PC-3 (cell line): ENCODE results near the gene TRIM31. TPM values are rescaled to one million over a fixed set of nuclear protein-coding genes. Genes with fewer than 3 reads are reported as not detected.

Source experiments
- ATAC-seq: fragments of 200-7000 bp; cut with Tn5 transposase; 2 replicates; pipeline ENCODE4 v1.9.1; 2020; ENCODE audit warnings: mild to moderate bottlenecking, moderate library complexity
- BruUV-seq: library from RNA; stranded (reverse); fragments of 400-500 nt; replicated peaks from 2 replicates; lab custom pipeline; 2021; lab: Mats Ljungman, UMichigan
- CTCF ChIA-PET: fragments of 300-600 bp; sonication (Branson Sonifier 250); formaldehyde crosslinking; loops from one replicate; lab custom pipeline; 2022; ENCODE audit warnings: antibody characterized with exemption; lab: Charles Lee
- POLR2A ChIA-PET: fragments of 300-600 bp; sonication (Branson Sonifier 250); formaldehyde crosslinking; loops from one replicate; lab custom pipeline; 2022; ENCODE audit warnings: antibody characterized with exemption; ENCODE audit not compliant: unreplicated experiment; lab: Charles Lee
- DNase-seq: peaks from one replicate; pipeline ENCODE4 v3.0.0-alpha.2; 2015
- H2AFZ ChIP-seq: fragments of 300-600 bp; sonication (generic); 2 replicates; pipeline ENCODE4 v1.6.0; 2016; ENCODE audit warnings: antibody characterized with exemption, low read length
- H3F3A ChIP-seq: fragments of 300-600 bp; sonication (generic); one replicate; pipeline ENCODE4 v1.6.0; 2017; ENCODE audit warnings: antibody characterized with exemption, low read length, control low read depth, mild to moderate bottlenecking; ENCODE audit not compliant: unreplicated experiment
- H3K27ac ChIP-seq: fragments of 300-600 bp; sonication (generic); 2 replicates; pipeline ENCODE4 v1.5.1; 2016; ENCODE audit warnings: mild to moderate bottlenecking, low read length
- H3K27me3 ChIP-seq: fragments of 300-600 bp; sonication (generic); 2 replicates; pipeline ENCODE4 v1.6.1; 2016; ENCODE audit warnings: low read length, mixed read lengths
- H3K36me3 ChIP-seq: fragments of 300-600 bp; sonication (generic); 2 replicates; pipeline ENCODE4 v1.6.1; 2016; ENCODE audit warnings: low read depth, mixed run types, low read length, mixed read lengths
- H3K4me1 ChIP-seq: fragments of 300-600 bp; sonication (generic); 2 replicates; pipeline ENCODE4 v1.5.1; 2016; ENCODE audit warnings: low read length; ENCODE audit not compliant: insufficient read depth
- H3K4me2 ChIP-seq: fragments of 300-600 bp; sonication (generic); 2 replicates; pipeline ENCODE4 v1.6.0; 2016; ENCODE audit warnings: low read length
- H3K4me3 ChIP-seq: fragments of 300-600 bp; sonication (generic); 2 replicates; pipeline ENCODE4 v1.5.1; 2016; ENCODE audit warnings: mild to moderate bottlenecking, low read length, mixed read lengths
- H3K79me2 ChIP-seq: fragments of 300-600 bp; sonication (generic); 2 replicates; pipeline ENCODE4 v1.6.1; 2017; ENCODE audit warnings: low read length, mixed read lengths
- H3K9ac ChIP-seq: fragments of 300-600 bp; sonication (generic); 2 replicates; pipeline ENCODE4 v1.6.0; 2016; ENCODE audit warnings: mild to moderate bottlenecking, low read length
- H3K9me2 ChIP-seq: fragments of 300-600 bp; sonication (generic); replicated peaks from 2 replicates; pipeline ENCODE4 v1.6.1; 2016; ENCODE audit warnings: mixed run types, low read length, mixed read lengths
- H3K9me3 ChIP-seq: fragments of 300-600 bp; sonication (generic); 2 replicates; pipeline ENCODE4 v1.6.1; 2016; ENCODE audit warnings: low read length, mixed read lengths
- H4K20me1 ChIP-seq: fragments of 300-600 bp; sonication (generic); 2 replicates; pipeline ENCODE4 v1.6.1; 2016; ENCODE audit warnings: low read length, mixed read lengths
- EZH2 ChIP-seq: fragments of 300-600 bp; sonication (generic); IDR thresholded peaks from one replicate; pipeline ENCODE4 v1.6.1; 2017; ENCODE audit warnings: antibody characterized with exemption, mild to moderate bottlenecking, low read length; ENCODE audit not compliant: unreplicated experiment
- EZH2phosphoT487 ChIP-seq: fragments of 300-600 bp; sonication (generic); IDR thresholded peaks from 2 replicates; pipeline ENCODE4 v1.6.1; 2018; ENCODE audit warnings: mild to moderate bottlenecking, antibody characterized with exemption, low read length, borderline replicate concordance
- intact Hi-C: fragments of 100-400 bp; cut with micrococcal nuclease; formaldehyde crosslinking; loops from 2 replicates; pipeline ENCODE4 v1.9.0; 2023
- total RNA-seq: library from RNA; depleted of rRNA; stranded (reverse); fragments of >200 nt; gene quantifications from 2 replicates; pipeline ENCODE4 v1.2.3, GENCODE V29; 2014
- TF ChIP-seq, protein P1 (sequence below): fragments of 300-600 bp; sonication (generic); conservative IDR thresholded peaks from 2 replicates; pipeline ENCODE4 v1.5.1; 2017; ENCODE audit warnings: antibody characterized with exemption, low read depth, mild to moderate bottlenecking, low read length

The TRIM31 gene
- total RNA-seq, 1 experiment from 2014 or later, result 0.11 TPM

DNA sequence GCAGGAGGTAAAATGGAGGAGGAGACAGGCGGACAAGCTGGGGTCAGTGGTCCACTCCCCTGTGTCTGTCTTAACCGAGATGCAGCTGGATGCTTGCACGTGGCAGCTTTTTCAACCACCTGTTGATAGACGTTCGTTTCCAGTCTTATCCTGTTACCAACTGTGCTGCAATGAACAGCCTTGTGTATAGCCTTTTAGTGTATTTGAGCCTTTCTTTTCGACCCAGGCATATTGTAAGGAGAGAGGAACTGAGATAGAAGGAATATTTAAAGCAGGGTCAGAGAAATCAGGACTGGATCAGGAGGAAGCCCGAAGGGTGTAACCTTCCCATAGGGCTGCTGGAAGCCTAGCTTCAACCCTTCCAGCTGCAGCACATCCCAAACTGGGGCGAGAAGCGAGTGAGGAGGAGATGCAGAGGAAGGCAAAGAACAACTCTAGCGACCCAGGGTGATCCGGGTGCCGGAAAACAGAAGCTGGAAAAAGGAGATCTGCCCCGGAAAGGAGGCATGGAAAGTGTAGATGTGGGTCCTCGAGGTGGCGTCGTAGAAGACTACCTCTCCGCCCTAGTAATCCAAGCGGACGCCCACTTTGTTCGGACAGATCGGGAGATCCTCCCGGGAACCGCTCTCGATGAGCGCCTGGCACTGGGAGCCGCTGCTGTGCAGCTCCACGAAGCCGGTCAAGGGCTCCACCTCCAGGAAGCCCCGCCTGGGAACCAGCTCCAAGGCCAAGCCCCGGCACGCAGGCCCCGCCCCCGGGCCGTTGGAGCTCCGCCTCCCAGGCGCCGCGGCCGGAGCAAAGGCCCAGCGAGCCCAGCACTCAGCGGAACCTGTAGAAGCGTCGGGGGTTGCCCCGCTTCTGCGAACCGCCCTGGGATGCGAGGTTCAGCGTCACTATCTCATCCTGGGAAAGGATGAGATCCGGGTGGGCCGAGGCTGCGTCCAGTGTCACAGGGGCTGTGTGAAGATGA is 11.2 kb downstream of the TRIM31 start:
- H3K9ac ChIP-seq, result peak overlapping the region; percentile 42
- no peaks in the 10 kb centered on the region for H3K9me2 ChIP-seq
- H4K20me1 ChIP-seq, result no peaks in the 10 kb centered on the region
- no peaks in the 10 kb centered on the region for H3K36me3 ChIP-seq
- CTCF ChIA-PET, result interaction anchor here (0.6 to 4.8 kb wide), 4 partner anchors 26 to 189 kb away, joined by 3 to 107 read pairs (median 3); partner anchors contain the start of gene POLR1H
- no peaks in the 10 kb centered on the region for H3F3A ChIP-seq
- H3K4me3 ChIP-seq, result peak overlapping the region; percentile 75
- no peaks in the 10 kb centered on the region for H3K9me3 ChIP-seq
- peak overlapping the region; percentile 99 for H2AFZ ChIP-seq
- ATAC-seq (peak; percentile 81), DNase-seq (peak; percentile 93)
- TF ChIP-seq, protein P1, sequence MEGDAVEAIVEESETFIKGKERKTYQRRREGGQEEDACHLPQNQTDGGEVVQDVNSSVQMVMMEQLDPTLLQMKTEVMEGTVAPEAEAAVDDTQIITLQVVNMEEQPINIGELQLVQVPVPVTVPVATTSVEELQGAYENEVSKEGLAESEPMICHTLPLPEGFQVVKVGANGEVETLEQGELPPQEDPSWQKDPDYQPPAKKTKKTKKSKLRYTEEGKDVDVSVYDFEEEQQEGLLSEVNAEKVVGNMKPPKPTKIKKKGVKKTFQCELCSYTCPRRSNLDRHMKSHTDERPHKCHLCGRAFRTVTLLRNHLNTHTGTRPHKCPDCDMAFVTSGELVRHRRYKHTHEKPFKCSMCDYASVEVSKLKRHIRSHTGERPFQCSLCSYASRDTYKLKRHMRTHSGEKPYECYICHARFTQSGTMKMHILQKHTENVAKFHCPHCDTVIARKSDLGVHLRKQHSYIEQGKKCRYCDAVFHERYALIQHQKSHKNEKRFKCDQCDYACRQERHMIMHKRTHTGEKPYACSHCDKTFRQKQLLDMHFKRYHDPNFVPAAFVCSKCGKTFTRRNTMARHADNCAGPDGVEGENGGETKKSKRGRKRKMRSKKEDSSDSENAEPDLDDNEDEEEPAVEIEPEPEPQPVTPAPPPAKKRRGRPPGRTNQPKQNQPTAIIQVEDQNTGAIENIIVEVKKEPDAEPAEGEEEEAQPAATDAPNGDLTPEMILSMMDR, result peak; percentile 37; the same call in 1 of the 2 replicates
- TF ChIP-seq EZH2phosphoT487, result no peak
- intact Hi-C loops, result loop anchor here (2.0 kb wide), 3 partner anchors 27 to 311 kb away; partner anchors contain the start of genes PPP1R11 and RNF39
- BruUV-seq, result TSS peak; percentile 80
- peaks cover 31% of the 10 kb centered on the region for H3K4me1 ChIP-seq
- no peak overlapping the region for H3K27ac ChIP-seq
- H3K27me3 ChIP-seq, result no peaks in the 10 kb centered on the region
- H3K79me2 ChIP-seq, result no peaks in the 10 kb centered on the region
- H3K4me2 ChIP-seq, result peak overlapping the region; percentile 90
- POLR2A ChIA-PET, result interaction anchor here (0.7 to 1.0 kb wide), 2 partner anchors 41 to 259 kb away, joined by 3 to 5 read pairs; partner anchors contain the start of gene POLR1H

DNA sequence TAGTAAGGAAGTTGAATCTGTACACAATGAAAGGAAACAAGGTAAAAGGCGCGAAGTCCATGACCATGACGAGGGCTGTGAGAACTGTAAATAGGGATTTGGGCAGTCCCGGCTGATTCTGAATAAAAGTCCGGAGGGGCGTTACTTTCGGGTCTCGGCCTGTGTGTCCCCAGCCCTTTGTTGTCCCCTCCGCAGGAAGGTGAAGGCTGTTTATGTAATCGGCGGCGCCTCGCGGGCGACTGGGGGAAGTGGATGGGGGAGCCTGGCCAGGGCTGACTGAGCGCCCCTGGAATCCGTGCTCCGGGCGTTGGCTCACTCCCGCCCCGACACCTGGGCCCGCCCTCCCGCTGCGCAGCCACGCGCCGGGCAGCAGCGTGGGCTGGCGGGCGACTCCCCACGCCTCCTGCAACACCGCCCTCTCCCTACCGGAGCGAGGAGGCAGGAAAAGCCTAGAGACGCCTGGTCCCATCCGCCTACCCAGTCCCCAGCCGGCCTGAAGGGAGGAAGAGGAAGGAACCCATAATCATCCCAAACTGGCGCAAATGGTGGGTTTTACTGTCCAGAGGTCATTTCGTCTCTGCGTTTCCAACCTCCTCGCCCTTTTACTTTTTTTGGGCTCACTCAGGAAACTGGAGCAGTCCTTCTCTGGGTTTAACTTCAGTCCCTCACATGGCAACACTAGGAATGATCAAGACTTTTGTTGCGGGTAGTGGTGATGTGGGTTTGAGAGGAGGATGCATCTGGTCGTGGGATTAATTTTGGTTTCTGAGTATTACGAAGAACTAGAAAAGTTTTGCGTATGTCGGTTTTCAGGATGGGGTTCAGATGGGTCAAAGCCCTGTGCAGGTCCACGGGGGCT is 12.1 kb downstream of the TRIM31 start:
- TF ChIP-seq EZH2, result no peak
- TF ChIP-seq, protein P1, result 0 out of 2 replicates have a peak, but pooled peaks have one; percentile 13
- no peaks in the 10 kb centered on the region for H3F3A ChIP-seq
- DNase-seq, result peak; percentile 75
- intact Hi-C loops, result loop anchor here (2.0 kb wide), 2 partner anchors 26 to 310 kb away; partner anchors contain the start of gene RNF39
- H3K27ac ChIP-seq, result no peak overlapping the region
- H3K9me3 ChIP-seq, result no peaks in the 10 kb centered on the region
- no peaks in the 10 kb centered on the region for H3K79me2 ChIP-seq
- H2AFZ ChIP-seq, result peak overlapping the region; percentile 92
- no peaks in the 10 kb centered on the region for H3K9me2 ChIP-seq
- no peaks in the 10 kb centered on the region for H4K20me1 ChIP-seq
- peak overlapping the region; percentile 42 for H3K9ac ChIP-seq
- CTCF ChIA-PET, result interaction anchor here (0.6 to 4.8 kb wide), 2 partner anchors 31 to 190 kb away, joined by 3 to 107 read pairs; no protein-coding TSS in a partner anchor
- H3K4me3 ChIP-seq, result peak overlapping the region; percentile 75
- peak; percentile 55 for ATAC-seq
- TSS peak; percentile 59 for BruUV-seq
- H3K36me3 ChIP-seq, result no peaks in the 10 kb centered on the region
- peaks cover 34% of the 10 kb centered on the region for H3K4me1 ChIP-seq
- POLR2A ChIA-PET, result no interaction called here
- peak overlapping the region; percentile 90 for H3K4me2 ChIP-seq
- H3K27me3 ChIP-seq, result no peaks in the 10 kb centered on the region
